Activated CD8-positive, alpha-beta memory T cell treated with anti-CD3 and anti-CD28 coated beads for 1 hour (primary cell): ENCODE data around the gene ARMS2.

Experiments
- DNase-seq, 2 donors: peaks; one replicate each; pipeline ENCODE4 v3.0.0-alpha.2; 2020; ENCODE audit warnings: low read depth in 1 of 2; ENCODE audit errors: extremely low read depth in 1 of 2

Gene ARMS2

DNA sequence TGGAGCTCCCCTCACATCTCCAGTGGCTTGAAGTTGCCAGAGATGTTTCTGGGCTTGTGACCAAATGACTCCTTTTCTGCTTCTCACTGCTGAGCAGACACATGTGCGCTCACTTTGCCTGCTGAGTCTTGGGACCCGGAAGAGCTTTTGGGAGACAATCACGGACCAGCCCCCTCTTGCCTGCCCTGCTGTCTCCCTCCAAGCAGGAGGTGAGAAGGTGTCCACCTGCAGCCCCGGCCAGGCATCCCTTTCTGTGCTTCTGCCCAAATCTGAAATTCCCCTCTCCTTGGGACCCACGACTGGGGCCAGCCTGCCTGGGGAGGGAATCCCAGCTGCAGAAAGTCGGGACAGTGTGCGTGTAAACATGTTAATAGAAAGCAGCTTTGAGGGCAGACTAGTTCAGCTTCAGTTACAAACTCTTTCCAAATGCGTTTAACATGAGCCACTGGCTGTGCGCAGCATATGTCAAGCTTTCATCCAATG is 38.6 kb downstream of the ARMS2 start:
- DNase-seq, result no peak

DNA sequence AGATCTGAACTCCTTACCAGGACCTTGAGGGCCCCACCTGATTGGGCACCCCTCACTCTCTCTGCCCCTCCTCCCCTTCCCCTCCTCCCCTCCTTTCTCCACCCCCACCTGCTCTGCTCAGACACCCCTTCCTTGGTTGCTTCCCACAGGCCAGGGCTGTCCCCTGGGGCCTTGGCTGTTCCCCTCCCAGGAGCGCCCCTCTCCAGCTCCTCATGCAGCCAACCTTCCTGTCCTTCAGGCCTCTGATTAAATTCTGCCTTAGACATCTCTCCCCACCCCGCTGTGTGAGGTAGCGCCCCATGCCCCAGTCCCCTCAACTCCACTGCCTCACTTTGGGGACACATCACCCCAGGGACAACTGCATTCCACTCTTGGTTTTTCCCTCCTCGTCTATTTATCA is 39.3 kb downstream of the ARMS2 start:
- no peak for DNase-seq

DNA sequence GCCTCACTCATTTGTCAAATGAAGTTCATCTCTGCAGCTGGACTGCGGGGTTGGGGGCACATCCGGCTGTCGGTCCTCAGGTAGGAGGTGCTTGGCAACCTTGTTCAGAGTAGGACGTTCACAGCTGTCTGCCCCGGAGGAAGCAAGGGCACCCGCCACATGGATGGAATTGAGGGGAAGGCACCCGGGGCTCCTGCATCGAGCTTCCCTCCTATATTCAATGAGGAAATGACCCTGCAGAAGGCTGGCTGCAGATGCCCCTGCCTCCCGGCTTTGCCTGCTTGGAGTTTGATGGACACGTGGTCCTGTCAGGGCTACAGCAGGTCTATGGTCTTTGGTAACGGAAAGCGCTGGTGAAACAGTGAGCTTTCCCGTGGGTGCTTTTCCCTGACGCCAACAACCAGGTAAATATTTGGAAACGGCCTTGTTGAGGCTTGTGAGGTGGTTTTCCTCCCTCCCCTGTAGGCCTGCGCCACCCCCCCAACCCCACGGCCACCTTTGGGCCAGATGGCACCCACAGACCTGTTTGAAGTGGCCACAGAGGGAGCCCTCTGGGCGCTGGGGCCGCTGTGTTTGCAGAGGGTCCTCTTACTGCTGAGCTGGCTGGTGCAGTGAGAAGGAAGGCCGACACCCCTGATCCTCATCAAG is 39.8 kb downstream of the ARMS2 start:
- no peak for DNase-seq

- DNase-seq, result no peak
Observed at GRCh38 chr10:122494833-122495232, 40.4 kb downstream of the ARMS2 start.

DNA sequence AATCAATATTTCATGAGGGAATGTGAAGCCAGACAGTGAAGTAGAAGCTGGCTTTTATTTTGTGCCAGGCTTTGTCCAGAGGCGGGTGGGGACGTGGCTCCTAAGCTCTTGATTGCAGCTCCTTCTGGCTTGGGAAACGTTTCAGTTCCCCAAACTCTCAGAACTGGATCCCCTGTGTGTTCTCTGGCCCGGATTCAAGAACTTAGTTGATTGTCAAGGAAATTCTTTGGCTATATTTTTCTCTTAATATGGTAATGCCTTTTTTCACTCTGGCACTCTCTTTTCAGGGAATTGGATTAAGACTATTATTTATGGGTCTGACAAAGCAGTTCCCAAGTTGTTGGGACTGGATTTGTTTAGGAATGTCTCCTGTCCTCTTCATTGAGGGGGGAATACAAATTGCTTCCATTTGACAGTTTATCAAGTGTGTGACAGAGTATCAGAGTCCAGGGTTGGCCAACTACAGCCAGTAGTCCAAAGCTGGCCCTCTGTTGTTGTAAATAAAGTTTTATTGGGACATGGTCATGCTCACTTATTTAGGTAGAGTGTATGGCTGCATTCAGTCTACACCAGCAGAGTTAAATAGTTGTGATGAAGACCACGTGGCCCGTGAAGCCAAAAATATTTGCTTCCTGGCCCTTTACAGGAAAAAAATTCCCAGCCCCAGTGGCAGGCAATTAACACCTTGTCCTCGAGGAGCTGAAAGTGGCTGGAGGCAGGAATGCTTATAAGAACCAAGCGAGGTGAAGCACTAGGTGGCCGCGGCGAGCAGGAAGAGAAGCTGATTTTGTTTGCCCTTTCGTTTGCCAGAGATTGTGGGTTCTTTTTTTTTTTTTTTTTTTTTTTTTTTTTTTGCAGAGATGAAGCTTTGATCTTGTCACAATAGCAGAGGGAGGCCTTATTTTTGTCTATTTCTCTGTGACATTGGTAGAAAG is 41.2 kb downstream of the ARMS2 start:
- no peak for DNase-seq

- DNase-seq, result no peak
Observed at GRCh38 chr10:122497241-122497640, 42.8 kb downstream of the ARMS2 start.

- no peak for DNase-seq
Observed at GRCh38 chr10:122498521-122498920, 44.1 kb downstream of the ARMS2 start.

- DNase-seq, result no peak
Observed at GRCh38 chr10:122499012-122499411, 44.6 kb downstream of the ARMS2 start.

DNA sequence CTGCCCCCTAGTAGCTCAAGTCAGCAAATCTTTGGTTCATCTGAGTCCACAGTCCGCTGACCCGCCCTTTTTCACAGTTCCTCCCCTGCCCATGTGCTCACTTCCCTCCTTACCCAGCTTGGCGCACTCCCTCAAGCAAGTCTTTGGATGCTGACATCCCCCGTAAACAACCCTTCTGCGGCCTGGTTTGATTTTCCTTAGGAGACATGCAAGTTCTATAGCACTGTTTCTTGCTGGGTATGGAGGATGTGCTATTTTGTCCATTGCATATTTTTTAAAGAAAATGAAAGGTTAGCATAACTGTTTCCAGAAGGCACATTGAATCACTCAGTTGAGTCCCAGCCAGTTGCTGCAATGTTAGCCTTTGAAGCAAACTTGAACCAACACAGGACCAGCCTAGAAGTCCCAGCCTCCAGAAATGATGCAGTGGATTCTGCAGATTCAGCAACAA is 45.1 kb downstream of the ARMS2 start:
- DNase-seq, result no peak

DNA sequence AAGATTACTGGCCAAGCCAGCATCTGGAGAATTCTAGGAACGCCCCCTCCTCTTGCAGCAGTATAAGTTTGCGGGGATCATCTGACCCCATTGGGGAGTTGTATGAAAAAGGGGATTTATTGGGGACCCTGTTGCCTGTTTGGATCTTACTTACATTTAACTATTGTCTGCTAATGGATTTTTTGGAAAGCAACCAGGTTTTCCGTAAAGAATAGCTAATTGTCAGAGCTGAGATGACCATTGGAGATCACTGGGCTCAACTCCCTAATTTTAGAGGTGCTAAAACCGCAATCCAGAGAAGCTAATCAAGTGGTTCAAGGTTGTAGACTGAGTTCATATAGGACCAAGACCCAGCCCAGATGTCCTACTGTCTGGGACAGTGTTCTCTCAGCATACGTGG is 45.7 kb downstream of the ARMS2 start:
- no peak for DNase-seq

GRCh38 chr10:122500726-122501125 is 46.3 kb downstream of the ARMS2 start:
- DNase-seq, result no peak

DNA sequence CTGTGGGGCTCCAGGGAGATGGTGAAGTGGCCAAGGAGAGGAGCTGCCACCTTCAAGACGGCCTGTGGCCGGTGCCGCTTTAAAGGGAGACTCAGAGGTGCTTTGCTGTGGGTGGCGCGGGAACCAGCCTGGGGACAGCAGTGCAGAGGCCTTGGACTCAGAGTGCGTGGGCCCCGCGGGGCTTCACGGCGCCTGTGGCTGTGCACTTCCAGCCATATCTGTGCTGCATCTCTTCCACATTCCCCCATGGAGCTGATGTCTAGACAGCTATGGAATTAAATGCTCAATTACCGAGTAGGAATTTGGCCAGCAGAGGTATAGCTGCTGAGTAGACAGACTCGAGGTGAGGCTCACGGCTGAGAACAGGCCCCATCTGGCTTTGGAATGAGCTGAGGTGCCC is 48.6 kb downstream of the ARMS2 start:
- DNase-seq, result no peak

- no peak for DNase-seq
Observed at GRCh38 chr10:122503886-122504609, 49.6 kb downstream of the ARMS2 start.

GRCh38 chr10:122504610-122504950 is 50.1 kb downstream of the ARMS2 start:
- no peak for DNase-seq

DNA sequence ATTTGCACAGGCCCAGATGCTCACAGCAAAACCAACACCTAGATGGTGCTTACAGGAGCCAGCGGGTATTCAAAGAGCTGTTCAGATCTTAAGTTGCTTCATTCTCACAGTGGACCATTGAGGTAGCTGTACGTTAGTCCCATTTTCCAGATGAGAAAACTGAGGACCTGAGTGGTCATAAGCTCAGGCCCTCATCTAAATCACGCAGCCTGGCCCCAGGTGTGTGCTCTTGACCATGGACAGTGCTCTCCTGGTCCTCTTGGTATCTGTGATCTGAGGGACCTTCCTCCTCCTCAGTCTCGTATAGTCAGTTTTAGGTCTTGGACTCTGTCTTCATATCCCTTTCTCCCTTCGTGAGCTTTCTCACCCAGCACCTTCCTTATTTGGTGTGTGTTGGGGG is 50.6 kb downstream of the ARMS2 start:
- DNase-seq, result no peak

DNA sequence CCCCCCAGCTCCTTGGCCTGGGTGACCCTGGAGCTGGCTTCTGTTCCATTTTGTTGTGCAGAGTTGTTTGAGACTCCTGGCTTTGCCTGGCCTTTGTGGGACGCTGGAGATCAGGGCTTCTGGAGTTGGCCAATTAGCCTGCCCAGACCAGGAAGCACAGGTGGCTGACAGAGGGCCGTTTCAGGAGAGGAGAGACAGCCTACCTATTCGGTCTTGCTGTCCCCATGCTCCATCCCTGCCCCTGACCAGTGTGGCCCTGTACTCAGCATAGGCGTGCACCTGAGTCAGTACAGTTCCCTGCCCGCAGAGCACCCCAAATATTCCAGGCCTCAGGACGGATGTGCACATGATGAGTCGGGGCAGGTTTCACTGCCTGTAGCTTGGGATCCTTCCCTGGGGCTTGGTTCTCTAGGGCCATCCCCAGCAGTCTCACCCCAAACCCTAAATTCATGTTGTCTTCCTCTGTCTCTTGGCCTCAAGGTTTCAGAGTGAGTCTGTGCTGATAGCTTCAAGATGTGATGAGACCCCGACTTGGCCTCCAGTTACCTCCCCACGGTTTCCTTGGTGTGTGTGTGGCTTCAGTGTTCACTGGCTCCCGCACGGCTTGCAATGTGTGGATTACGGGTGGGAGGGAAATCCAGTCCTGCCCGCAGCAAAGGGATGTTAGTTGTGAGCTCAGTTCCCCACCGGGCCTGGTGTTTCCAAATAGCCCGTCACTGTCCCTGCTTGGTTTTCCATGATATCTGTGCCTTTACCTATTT is 51.6 kb downstream of the ARMS2 start:
- no peak for DNase-seq
